ENCODE results near the gene SERPINB4. TPM values are rescaled to one million over a fixed set of nuclear protein-coding genes. Genes with fewer than 3 reads are reported as not detected.
"Not testable (repeated sequence)": the region's sequence is repeated elsewhere in the genome, so short reads cannot be mapped to it uniquely, and the experiment has no call there.

Gene SERPINB4
- total RNA-seq, 1 donor from 2014 or later: not detected

DNA sequence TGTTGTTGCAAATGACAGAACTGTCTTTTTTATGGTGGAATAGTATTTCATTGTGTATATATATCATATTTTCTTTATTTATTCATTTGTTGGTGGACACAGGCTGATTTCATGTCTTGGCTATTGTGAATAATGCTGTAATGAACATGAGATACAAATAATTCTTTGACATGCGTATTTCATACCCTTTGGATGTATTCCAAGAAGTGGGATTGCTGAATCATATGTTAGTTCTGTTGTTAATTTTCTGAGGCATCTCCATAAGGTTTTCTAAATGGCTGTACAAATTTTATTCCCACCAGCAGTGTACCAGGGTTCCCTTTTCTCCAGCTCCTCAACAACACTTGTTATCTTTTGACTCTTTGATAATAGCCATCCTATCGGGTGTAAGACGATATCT, 6.2 kb upstream of the SERPINB4 start:
- H3K4me1 ChIP-seq; H3K27me3 ChIP-seq (ENCODE audit: low read depth); H3K27ac ChIP-seq; DNase-seq; H3K36me3 ChIP-seq; H3K9me3 ChIP-seq; intact Hi-C loops (cut with DNase I); ATAC-seq; H3K4me3 ChIP-seq: not testable (repeated sequence)

DNA sequence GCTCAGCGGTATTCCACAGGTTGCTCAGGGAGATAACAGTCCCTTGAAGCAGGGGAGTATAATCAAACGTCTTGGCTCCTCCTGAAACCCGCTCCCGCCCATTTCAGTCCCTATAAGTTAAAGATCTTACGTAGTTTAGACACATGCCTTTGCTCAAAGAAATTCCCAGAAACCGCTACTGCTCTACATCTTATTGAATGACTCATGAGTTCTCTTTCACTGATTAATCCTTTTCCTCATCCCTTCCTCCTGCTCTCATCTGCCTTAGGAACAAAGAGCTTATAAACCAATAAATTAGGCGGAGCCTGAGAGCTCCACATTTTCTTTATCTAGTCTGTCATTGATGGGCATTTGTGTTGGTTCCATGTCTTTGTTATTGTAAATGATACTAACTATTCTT, 4.2 kb upstream of the SERPINB4 start:
- intact Hi-C loops (cut with DNase I): no loop called here
- no peaks in the 10 kb centered on the region for H3K36me3 ChIP-seq

DNA sequence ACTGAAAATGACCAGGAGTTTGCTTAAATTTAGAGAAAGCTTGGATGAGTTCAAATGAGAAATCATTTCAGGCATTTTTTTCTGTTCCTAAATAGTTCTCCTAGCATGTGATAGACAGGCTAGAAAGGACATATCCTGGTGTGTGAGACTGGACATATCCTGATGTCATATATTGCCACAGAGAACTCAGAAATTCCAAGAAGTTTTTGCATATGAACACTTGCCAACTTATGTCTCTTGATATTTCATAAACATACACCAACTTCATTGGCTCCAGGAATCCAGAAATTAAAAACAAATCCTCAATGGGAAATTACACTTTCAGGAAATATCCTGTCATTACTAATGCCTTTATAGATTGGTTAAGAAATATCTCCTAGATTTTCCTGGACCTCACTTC, 2.9 kb upstream of the SERPINB4 start:
- intact Hi-C loops (cut with DNase I): no loop called here
- Histone ChIP-seq H3K4me1 (no peaks in the 10 kb centered on the region), H3K4me3 (no peak overlapping the region), H3K36me3 (no peaks in the 10 kb centered on the region), H3K27me3 (ENCODE audit: low read depth) (no peaks in the 10 kb centered on the region), H3K27ac (no peak overlapping the region), H3K9me3 (no peaks in the 10 kb centered on the region)
- no peak for ATAC-seq
- TF ChIP-seq, protein P1, sequence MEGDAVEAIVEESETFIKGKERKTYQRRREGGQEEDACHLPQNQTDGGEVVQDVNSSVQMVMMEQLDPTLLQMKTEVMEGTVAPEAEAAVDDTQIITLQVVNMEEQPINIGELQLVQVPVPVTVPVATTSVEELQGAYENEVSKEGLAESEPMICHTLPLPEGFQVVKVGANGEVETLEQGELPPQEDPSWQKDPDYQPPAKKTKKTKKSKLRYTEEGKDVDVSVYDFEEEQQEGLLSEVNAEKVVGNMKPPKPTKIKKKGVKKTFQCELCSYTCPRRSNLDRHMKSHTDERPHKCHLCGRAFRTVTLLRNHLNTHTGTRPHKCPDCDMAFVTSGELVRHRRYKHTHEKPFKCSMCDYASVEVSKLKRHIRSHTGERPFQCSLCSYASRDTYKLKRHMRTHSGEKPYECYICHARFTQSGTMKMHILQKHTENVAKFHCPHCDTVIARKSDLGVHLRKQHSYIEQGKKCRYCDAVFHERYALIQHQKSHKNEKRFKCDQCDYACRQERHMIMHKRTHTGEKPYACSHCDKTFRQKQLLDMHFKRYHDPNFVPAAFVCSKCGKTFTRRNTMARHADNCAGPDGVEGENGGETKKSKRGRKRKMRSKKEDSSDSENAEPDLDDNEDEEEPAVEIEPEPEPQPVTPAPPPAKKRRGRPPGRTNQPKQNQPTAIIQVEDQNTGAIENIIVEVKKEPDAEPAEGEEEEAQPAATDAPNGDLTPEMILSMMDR (IDR thresholded peaks at IDR 0.05): no peak
- DNase-seq: no peak

More for the DNA sequence above, 4.2 kb upstream of the SERPINB4 start:
- no peaks in the 10 kb centered on the region for H3K4me1 ChIP-seq
- H3K4me3 ChIP-seq: no peak overlapping the region
- H3K27ac ChIP-seq: no peak overlapping the region
- no peaks in the 10 kb centered on the region for H3K9me3 ChIP-seq
- DNase-seq: no peak
- no peak for ATAC-seq
- TF ChIP-seq, protein P1 (IDR thresholded peaks at IDR 0.05): no peak
- H3K27me3 ChIP-seq (ENCODE audit: low read depth): no peaks in the 10 kb centered on the region

DNA sequence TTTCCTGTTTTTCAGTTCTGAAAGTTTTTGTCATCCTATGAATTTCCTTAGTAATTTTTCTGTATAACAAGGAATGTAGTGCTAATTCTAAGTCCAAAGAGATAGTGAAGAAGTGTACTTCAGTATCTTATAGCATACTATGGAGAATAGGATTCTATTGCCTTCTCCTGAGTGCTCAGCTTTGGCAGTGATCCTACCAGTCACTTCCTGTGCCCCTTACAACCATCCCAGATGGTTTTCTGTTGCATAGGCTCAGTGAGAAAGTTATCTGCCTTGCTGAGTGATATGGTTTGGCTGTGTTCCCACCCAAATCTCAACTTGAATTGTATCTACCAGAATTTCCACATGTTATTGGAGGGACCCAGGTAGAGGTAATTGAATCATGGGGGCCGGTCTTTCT, 638 bp upstream of the SERPINB4 start:
- ATAC-seq; H3K27ac ChIP-seq; H3K4me1 ChIP-seq; DNase-seq; H3K9me3 ChIP-seq; H3K36me3 ChIP-seq; intact Hi-C loops (cut with DNase I); H3K27me3 ChIP-seq (ENCODE audit: low read depth); H3K4me3 ChIP-seq: not testable (repeated sequence)

DNA sequence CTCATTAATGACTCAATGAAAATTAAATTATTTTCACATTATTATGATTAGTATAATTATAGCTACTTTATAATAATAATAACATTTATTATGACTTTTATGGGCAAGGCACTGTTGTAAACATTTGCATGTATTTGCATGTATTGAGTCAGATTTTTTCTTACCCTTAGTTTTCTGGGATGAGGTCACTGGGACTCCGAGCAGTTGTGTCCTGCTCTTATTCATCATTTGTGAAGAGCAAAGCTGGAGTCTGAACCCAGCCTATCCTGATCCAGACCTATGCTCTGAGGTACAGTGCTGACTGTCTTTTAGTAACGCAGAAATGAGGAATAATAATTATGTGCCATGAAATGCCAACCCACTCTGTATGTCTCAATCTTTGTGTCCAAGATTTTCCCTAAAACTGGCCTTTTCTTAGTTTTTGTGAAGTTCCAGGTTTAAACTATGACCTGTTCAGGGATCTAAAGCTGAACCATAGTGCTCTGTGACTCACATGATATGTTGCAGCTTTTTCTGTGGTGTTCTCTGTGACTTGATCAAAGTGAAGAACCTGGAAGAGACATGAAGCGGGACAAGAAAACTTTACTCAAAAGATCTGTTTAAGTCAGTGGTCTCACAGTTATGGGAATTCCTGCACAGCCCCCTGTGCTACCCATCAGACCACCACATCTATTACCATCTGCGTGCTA, 1.2 kb downstream of the SERPINB4 start:
- ATAC-seq; H3K9me3 ChIP-seq; intact Hi-C loops (cut with DNase I); H3K4me3 ChIP-seq; H3K27ac ChIP-seq; DNase-seq; H3K4me1 ChIP-seq; H3K27me3 ChIP-seq (ENCODE audit: low read depth); H3K36me3 ChIP-seq: not testable (repeated sequence)

DNA sequence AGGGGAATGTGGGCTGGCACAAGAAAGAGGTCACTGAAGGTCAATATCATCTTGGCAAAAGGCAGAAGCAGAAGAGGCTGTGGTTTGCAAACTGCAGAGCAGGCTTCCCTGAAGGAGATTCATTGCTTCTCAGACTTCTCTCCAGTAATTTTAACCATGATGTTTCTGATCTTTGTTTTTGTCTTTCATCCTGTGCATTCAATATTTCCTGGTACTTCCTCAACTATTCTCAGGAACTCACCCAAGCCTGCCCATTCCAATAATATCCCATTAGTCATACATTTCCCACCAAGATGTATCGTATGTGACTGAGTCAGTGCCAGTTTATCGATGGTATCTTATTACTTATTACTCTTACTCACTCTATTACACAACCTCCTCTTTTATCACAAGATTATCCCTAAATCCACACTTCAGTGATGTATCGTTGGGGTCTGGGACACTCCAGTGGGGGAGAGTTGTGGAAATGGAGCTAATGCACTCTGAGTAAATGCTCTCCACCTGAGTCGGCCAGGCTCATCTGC, 2.8 kb downstream of the SERPINB4 start:
- H3K27ac ChIP-seq; ATAC-seq; H3K9me3 ChIP-seq; H3K4me3 ChIP-seq; H3K4me1 ChIP-seq; DNase-seq; intact Hi-C loops (cut with DNase I); H3K36me3 ChIP-seq; H3K27me3 ChIP-seq (ENCODE audit: low read depth): not testable (repeated sequence)

DNA sequence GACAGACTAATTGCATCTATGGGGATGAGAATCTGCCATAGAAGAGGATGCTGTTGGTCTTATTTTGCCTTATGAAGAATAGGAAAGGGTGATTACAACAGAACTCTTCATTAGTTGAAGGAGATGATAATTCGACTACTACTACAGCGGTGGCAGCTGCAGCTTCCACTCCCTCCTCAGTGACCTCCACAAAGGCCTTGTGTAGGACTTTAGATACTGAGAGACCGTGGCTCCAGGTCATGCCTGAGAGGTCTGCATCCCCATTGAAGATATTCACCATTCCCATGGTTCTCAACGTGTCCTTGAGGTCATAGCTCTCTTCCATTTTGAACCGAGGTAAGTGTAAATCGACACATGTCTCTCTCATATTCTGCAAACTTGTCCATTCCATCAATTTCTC, 6.4 kb downstream of the SERPINB4 start:
- intact Hi-C loops (cut with DNase I): no loop called here
- no peaks in the 10 kb centered on the region for H3K9me3 ChIP-seq
- H3K27me3 ChIP-seq (ENCODE audit: low read depth): no peaks in the 10 kb centered on the region
- no peaks in the 10 kb centered on the region for H3K36me3 ChIP-seq
- H3K4me3 ChIP-seq: no peak overlapping the region
- TF ChIP-seq, protein P1 (IDR thresholded peaks at IDR 0.05): no peak
- no peak for ATAC-seq
- no peak for DNase-seq
- no peaks in the 10 kb centered on the region for H3K4me1 ChIP-seq
- no peak overlapping the region for H3K27ac ChIP-seq
